Stimulated activated CD4-positive, alpha-beta T cell treated with anti-CD3 and anti-CD28 coated beads, Interleukin-1b, Interleukin-23, amount 100 ng/mL, for 1 hour (primary cell): ENCODE measurements around the gene APAF1.
"Not testable (repeated sequence)": the region's sequence is repeated elsewhere in the genome, so short reads cannot be mapped to it uniquely, and the experiment has no call there.

Experiments
- DNase-seq, 2 donors: peaks; one replicate each; pipeline ENCODE4 v3.0.0-alpha.2; 2020; ENCODE audit warnings: low read depth in 2 of 2

Gene APAF1, protein sequence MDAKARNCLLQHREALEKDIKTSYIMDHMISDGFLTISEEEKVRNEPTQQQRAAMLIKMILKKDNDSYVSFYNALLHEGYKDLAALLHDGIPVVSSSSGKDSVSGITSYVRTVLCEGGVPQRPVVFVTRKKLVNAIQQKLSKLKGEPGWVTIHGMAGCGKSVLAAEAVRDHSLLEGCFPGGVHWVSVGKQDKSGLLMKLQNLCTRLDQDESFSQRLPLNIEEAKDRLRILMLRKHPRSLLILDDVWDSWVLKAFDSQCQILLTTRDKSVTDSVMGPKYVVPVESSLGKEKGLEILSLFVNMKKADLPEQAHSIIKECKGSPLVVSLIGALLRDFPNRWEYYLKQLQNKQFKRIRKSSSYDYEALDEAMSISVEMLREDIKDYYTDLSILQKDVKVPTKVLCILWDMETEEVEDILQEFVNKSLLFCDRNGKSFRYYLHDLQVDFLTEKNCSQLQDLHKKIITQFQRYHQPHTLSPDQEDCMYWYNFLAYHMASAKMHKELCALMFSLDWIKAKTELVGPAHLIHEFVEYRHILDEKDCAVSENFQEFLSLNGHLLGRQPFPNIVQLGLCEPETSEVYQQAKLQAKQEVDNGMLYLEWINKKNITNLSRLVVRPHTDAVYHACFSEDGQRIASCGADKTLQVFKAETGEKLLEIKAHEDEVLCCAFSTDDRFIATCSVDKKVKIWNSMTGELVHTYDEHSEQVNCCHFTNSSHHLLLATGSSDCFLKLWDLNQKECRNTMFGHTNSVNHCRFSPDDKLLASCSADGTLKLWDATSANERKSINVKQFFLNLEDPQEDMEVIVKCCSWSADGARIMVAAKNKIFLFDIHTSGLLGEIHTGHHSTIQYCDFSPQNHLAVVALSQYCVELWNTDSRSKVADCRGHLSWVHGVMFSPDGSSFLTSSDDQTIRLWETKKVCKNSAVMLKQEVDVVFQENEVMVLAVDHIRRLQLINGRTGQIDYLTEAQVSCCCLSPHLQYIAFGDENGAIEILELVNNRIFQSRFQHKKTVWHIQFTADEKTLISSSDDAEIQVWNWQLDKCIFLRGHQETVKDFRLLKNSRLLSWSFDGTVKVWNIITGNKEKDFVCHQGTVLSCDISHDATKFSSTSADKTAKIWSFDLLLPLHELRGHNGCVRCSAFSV (N-terminal part only)

GRCh38 chr12:98644712-98645571 lies at the start of gene APAF1, which contains the start of gene IKBIP:
TSS of gene APAF1 (plus strand) at chr12:98645290. CDS start at chr12:98648360, 3,070 bp downstream.
TSS of gene IKBIP (minus strand) at chr12:98644788. CDS start at chr12:98644701, 87 bp downstream.
- DNase-seq: peak; percentile 85 to 94

- DNase-seq: not testable (repeated sequence)
These were observed 47.8 kb upstream of the APAF1 start for GRCh38 chr12:98597313-98597712.

- DNase-seq: no peak
These were observed 43.2 kb upstream of the APAF1 start for GRCh38 chr12:98601924-98602323.

GRCh38 chr12:98606359-98606988 lies 38.6 kb upstream of the APAF1 start:
- DNase-seq: no peak

DNA sequence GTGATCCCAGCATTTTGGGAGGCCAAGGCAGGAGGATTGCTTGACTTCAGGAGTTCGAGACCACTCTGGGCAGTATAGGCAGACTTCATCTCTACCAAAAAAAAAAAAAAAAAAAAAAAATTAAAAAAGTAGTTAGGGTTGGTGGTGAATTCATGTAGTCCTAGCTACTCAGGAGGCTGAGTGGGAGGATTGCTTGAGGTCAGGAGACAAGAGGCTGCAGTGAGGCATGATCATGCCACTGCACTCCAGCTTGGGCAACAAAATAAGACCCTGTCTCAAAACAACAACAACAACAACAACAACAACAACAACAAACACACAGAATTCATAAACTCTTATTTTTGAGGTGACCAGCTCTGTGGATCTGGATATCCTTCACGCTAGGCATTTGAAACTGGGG lies 34.5 kb upstream of the APAF1 start:
- no peak for DNase-seq

GRCh38 chr12:98612696-98613334 lies 32.3 kb upstream of the APAF1 start:
- DNase-seq: no peak

DNA sequence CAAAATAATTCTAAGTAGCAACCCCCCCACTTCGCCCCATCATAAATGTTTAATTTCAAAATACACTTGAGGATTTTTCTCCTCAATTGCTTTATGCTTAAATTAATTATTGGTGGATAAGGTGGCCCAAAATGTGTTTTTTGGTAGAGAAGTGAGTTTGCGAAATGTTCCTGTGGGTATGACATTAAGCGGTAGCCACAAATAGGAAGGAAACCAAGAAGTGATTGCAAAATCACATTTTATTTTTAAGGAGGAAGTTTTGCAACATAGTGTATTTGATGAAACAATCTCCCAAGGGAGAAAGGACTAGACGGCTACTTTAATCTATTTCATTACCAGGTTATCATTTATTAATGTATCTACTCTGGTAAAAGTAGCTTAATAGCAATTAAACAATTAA lies 26.1 kb upstream of the APAF1 start:
- no peak for DNase-seq

- no peak for DNase-seq
These were observed 9.3 kb upstream of the APAF1 start for GRCh38 chr12:98635657-98636323.

DNA sequence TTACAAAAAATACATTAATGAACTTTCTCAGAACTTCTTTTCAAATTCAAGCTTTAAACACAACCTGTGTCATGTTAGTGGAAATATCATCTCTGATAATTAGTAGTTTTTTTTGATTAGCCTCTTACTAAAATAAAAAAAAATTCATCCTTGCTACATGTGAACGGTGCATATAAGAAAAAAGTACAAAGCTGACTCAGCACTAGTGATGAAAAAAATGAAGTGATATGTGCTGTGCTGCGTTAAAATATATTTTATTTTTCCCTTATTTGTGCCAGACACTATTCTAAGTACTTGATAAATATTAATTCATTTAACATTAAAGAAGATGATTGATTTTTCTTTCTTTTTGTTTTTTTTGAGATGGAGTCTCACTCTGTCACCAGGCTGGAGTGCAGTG lies 8.0 kb upstream of the APAF1 start:
- no peak for DNase-seq

DNA sequence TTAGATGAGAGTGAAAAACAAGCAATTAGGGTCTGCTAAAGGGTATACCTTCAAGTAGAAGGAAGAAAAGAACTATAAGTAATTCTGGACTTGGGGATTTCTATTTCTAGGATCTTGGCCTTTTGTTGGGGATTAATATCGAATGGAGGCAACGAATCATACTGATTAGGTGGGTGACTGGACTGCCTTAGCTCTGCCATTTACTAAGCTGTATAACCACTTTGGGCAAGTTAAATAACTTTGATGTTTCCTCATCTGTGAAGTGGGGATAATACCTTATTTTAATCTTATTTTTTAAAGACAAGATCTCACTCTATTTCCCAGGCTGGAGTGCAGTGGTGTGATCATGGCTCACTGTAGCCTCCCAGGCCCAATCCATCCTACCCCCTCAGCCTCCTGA lies 7.1 kb upstream of the APAF1 start:
- DNase-seq: no peak

GRCh38 chr12:98639491-98639890 lies 5.6 kb upstream of the APAF1 start:
- no peak for DNase-seq

GRCh38 chr12:98642801-98643200 lies 2.3 kb upstream of the APAF1 start:
- DNase-seq: not testable (repeated sequence)

GRCh38 chr12:98644433-98644711 lies 718 bp upstream of the APAF1 start:
- no peak for DNase-seq

DNA sequence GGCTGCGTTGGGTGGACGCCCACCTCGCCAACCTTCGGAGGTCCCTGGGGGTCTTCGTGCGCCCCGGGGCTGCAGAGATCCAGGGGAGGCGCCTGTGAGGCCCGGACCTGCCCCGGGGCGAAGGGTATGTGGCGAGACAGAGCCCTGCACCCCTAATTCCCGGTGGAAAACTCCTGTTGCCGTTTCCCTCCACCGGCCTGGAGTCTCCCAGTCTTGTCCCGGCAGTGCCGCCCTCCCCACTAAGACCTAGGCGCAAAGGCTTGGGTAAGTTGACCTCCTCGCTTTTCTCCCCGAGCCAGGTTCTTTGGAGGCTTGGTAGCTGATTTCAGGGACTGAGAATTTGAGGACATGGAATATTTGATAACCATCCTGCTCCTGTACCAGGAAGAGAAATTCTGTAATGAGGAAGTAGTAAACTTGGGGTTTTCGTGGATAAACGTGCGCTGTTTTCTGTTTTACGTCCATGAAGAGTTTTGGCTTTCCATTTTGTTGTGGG lies 530 bp downstream of the APAF1 start:
- DNase-seq: no peak

DNA sequence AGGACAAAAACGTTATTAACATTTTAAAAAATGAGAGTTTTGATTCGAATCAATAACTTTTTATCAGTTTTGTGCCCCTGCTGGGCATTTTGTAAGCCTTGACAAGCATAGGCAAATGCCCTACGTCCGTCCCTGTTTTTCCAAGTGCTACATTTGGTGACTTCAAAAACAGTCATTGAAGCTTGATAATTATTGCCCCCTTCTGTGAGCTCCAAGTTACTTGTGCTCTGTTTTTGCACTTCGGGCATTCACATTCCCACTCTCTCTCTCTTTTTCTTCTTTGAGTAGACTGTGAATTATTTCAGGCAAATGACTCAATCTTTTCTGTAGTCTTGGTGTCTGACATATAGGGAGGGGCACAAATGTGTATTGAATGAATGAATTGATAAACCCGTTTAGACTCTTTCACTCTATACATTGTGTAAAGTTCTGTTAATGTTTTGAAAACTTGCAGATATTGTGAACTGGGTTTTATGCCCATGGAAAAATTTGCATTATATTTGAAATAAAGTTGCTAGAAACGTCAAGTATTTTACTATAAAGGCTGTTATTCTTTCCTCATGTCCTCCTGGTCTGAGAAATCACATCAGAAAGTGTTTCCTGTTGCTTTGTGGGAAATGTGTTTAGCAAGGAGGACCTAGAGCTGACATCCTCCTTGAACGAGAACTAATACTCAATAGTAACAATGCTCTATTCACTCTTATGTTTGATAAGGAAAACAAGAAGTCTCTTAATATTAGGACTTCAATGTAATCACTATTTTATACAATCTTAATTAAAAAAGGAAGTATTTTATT lies 1.4 kb downstream of the APAF1 start:
- DNase-seq: no peak

DNA sequence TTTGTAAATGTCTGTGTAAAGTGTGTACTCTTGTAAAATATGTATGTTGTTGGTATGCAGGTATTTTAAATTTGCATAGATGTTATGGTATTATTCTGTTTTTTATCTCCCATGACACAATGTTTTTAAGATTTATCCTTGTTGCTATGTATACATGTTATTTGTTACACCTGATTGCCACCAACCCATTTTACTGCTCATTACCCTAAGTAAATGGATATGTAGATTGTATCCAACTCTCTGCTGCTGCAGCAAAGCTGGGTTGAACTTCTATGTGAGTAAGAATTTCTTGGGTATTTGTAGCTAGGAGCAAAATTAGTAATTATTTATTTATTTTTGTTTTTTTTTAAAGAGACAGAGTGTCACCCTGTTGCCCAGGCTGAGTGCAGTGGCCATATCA lies 6.2 kb downstream of the APAF1 start:
- no peak for DNase-seq

DNA sequence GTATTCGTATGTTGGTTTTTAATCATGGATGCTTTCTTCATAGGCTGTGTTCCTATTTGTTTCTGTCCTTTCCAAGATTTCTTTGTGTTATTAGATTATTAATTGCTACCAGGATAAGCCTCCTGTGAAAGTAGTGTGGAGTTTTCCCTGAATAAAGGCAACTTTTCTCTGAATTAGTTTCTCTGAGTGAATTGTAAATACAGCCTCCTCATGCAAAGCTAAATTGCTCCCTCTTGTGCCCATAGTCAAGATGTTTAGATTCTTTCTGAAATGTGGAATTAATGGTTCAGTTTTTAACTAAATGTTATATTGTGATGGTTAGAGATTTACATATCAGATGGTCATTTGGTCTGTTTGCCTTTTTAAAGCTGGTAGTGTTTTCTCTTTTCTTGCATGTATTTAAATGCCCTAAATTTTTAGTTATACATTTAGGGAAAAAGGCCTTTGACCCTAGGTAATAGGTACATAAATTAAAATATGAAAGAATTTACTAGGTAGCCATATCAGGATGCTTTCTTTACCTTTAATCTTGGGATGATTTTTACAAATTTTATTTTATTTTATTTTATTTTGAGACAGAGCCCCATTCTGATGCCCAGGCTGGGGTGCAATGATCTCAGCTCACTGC lies 8.9 kb downstream of the APAF1 start:
- DNase-seq: no peak
